Pancreas (tissue), 10 donors: ENCODE data around the gene GEN1. TPM values are rescaled to one million over a fixed set of nuclear protein-coding genes. Genes with fewer than 3 reads are reported as not detected.

ENCODE experiments used
- ATAC-seq, 4 donors: fragments of 200-7000 bp; cut with Tn5 transposase; one replicate each; pipeline versions ENCODE4 v1.8.0 to v1.9.1; 2020; ENCODE audit warnings: mild to moderate bottlenecking in 4 of 4, moderate library complexity in 4 of 4
- DNase-seq, 6 donors: peaks; one replicate each; pipeline ENCODE4 v3.0.0-alpha.2; 2020
- FAIRE-seq: peaks from 2 replicates; lab custom pipeline; 2012; peaks lifted over from hg19 to GRCh38; lab: Jason Lieb, UNC
- H3K27ac ChIP-seq, 4 donors: fragments of 200-600 bp; sonication (generic); 1 replicate in 3 of 4; 2 replicates in 1 of 4; pipeline versions ENCODE4 v1.5.0 to v1.8.0; 2020
- H3K27me3 ChIP-seq, 4 donors: fragments of 200-600 bp; one replicate each; pipeline ENCODE4 v1.8.0; 2021
- H3K36me3 ChIP-seq, 3 donors: fragments of 200-600 bp; sonication (generic) in 1 of 3; one replicate each; pipeline versions ENCODE4 v1.5.0 to v1.8.0; 2020 to 2021
- H3K4me1 ChIP-seq, 3 donors: fragments of 200-600 bp; one replicate each; pipeline ENCODE4 v1.8.0; 2021
- H3K4me3 ChIP-seq, 4 donors: fragments of 200-600 bp; sonication (generic) in 2 of 4; one replicate each; pipeline versions ENCODE4 v1.5.0 to v1.8.0; 2020 to 2021
- H3K9me3 ChIP-seq, 4 donors: fragments of 200-600 bp; one replicate each; pipeline ENCODE4 v1.8.0; 2021
- CTCF ChIP-seq, 4 donors: fragments of 200-600 bp; sonication (generic) in 3 of 4; IDR thresholded peaks; one replicate each; pipeline versions ENCODE4 v1.5.0 to v1.8.0; 2021; ENCODE audit warnings: antibody characterized with exemption in 4 of 4
- WGBS, 2 donors: extraction: QIAGEN DNeasy Blood & Tissue Kit; methylation state at CpG; one replicate each; pipeline ENCODE4 v1.1.7; 2013; 5-methylcytosine and 5-hydroxymethylcytosine counted together
- intact Hi-C, 3 donors: fragments of 100-400 bp; cut with DNase I; formaldehyde crosslinking; loops; one replicate each; pipeline versions ENCODE4 v1.11.1 to v1.14.2; 2022
- polyA plus RNA-seq, 2 donors: library from polyadenylated mRNA; stranded (reverse); fragments of 200-250 nt; gene quantifications; one replicate each; pipeline ENCODE4 v1.2.3, GENCODE V29; 2013
- total RNA-seq, 6 donors: library from RNA; stranded (reverse); fragmentation: NEBNext Ultra II Directional in 4 of 6; extraction: Animal tissue kit (Norgen Biotek cat#: 25700) in 4 of 6; gene quantifications; one replicate each; pipeline versions ENCODE4 v1.2.1 to v1.2.4, GENCODE V29; 2021 to 2023
- donor health status: healthy with polysubstance abuse.
- donor health status: DM: no; HTN: no; CAD: no; lungs with moderate emphysema.
- donor health status: DM: no; HTN: no; CAD: no.
- donor health status: control.
- donor health status: control.
- donor health status: Bipolar disorder and iron deficiency.
- donor health status: DM: yes; HTN: yes; CAD: no.
- donor health status: DM: no; HTN: no; CAD: no.
- donor health status: DM: no; HTN: no; CAD: no.
- donor health status: DM: yes; HTN: yes; CAD: no.

Gene GEN1
- total and polyA plus RNA-seq, 8 donors, result 1.4 to 5.0 (median 2.4) TPM

- intact Hi-C loops, result no loop called here
- H3K27ac ChIP-seq, result no peak overlapping the region
- peaks cover 0 to 7% (median 0%) of the 10 kb centered on the region in 3 donors for H3K36me3 ChIP-seq
- WGBS, 2 donors, result 83 to 97% methylated on average over 1 of the region's 1 CpG
- DNase-seq (no peak), FAIRE-seq (no peak), ATAC-seq (no peak)
- no peaks in the 10 kb centered on the region for H3K27me3 ChIP-seq
- H3K4me1 ChIP-seq, result no peaks in the 10 kb centered on the region
- TF ChIP-seq CTCF (IDR thresholded peaks at IDR 0.05), result no peak
- H3K9me3 ChIP-seq, result no peaks in the 10 kb centered on the region
- H3K4me3 ChIP-seq, result no peak overlapping the region
Observed at GRCh38 chr2:17780546-17780945, 26.6 kb downstream of the GEN1 start.

GRCh38 chr2:17781482-17781881 is 27.5 kb downstream of the GEN1 start:
- no peak for TF ChIP-seq CTCF (IDR thresholded peaks at IDR 0.05)
- H3K9me3 ChIP-seq, result no peaks in the 10 kb centered on the region
- DNase-seq (no peak), FAIRE-seq (no peak), ATAC-seq (no peak)
- no peak overlapping the region for H3K4me3 ChIP-seq
- peaks cover 0 to 7% (median 0%) of the 10 kb centered on the region in 3 donors for H3K36me3 ChIP-seq
- H3K27ac ChIP-seq, result no peak overlapping the region
- no peaks in the 10 kb centered on the region for H3K4me1 ChIP-seq
- WGBS, 2 donors, result 79 to 94% methylated on average over 1 of the region's 1 CpG
- no peaks in the 10 kb centered on the region for H3K27me3 ChIP-seq
- intact Hi-C loops, result no loop called here

GRCh38 chr2:17786727-17787126 is 32.8 kb downstream of the GEN1 start:
- H3K9me3 ChIP-seq, result no peaks in the 10 kb centered on the region
- WGBS, 2 donors, result 77 to 78% methylated on average over 3 of the region's 3 CpGs
- no peak for ATAC-seq
- no peak for DNase-seq
- no peaks in the 10 kb centered on the region for H3K36me3 ChIP-seq
- no peak for FAIRE-seq
- H3K4me1 ChIP-seq, result no peaks in the 10 kb centered on the region
- no peaks in the 10 kb centered on the region for H3K27me3 ChIP-seq
- intact Hi-C loops, result no loop called here
- no peak for TF ChIP-seq CTCF (IDR thresholded peaks at IDR 0.05)
- no peak overlapping the region for H3K27ac ChIP-seq
- no peak overlapping the region for H3K4me3 ChIP-seq

GRCh38 chr2:17788773-17789172 is 34.8 kb downstream of the GEN1 start:
- Histone ChIP-seq H3K27ac (no peak overlapping the region), H3K4me1 (no peaks in the 10 kb centered on the region), H3K27me3 (no peaks in the 10 kb centered on the region), H3K36me3 (no peaks in the 10 kb centered on the region), H3K4me3 (no peak overlapping the region), H3K9me3 (no peaks in the 10 kb centered on the region)
- FAIRE-seq, result no peak
- 54 to 64% methylated on average over 4 of the region's 4 CpGs for WGBS, 2 donors
- ATAC-seq, result no peak
- no peak for DNase-seq
- no peak for TF ChIP-seq CTCF (IDR thresholded peaks at IDR 0.05)
- intact Hi-C loops, result no loop called here

- H3K4me3 ChIP-seq, result no peak overlapping the region
- no peak overlapping the region for H3K27ac ChIP-seq
- TF ChIP-seq CTCF (IDR thresholded peaks at IDR 0.05), result no peak
- no peak for DNase-seq
- no peaks in the 10 kb centered on the region for H3K4me1 ChIP-seq
- no peak for ATAC-seq
- FAIRE-seq, result no peak
- intact Hi-C loops, result no loop called here
- no peaks in the 10 kb centered on the region for H3K9me3 ChIP-seq
- WGBS, 2 donors, result 55 to 56% methylated on average over 1 of the region's 1 CpG
- H3K27me3 ChIP-seq, result no peaks in the 10 kb centered on the region
- H3K36me3 ChIP-seq, result no peaks in the 10 kb centered on the region
Observed at GRCh38 chr2:17790536-17790935, 36.6 kb downstream of the GEN1 start.
